ENCODE measurements around the gene ARAF.

Gene ARAF

DNA sequence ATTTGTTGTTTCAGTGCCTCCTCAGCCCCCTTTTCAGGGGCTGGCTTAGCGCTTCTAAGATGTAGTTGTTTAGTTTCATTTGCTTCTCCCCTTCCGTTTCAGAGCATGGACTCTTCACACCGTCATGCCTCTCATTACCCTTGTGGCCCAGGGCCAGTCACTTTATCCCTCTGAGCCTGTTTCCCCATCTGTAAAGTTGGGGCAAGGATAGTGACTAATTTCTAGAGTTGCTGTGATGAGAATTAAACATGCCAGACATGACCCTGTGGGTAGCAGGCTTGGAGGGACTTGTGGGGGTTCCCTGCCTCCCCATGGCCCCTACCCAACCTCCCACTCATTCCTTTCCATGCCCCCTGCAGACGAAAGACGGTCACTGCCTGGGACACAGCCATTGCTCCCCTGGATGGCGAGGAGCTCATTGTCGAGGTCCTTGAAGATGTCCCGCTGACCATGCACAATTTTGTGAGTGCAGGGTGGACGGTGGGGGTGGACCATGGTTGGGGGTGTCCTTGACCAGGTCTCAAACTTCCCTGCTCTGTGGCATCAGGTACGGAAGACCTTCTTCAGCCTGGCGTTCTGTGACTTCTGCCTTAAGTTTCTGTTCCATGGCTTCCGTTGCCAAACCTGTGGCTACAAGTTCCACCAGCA, 3.6 kb downstream of the ARAF start:
- no peak for DNase-seq

DNA sequence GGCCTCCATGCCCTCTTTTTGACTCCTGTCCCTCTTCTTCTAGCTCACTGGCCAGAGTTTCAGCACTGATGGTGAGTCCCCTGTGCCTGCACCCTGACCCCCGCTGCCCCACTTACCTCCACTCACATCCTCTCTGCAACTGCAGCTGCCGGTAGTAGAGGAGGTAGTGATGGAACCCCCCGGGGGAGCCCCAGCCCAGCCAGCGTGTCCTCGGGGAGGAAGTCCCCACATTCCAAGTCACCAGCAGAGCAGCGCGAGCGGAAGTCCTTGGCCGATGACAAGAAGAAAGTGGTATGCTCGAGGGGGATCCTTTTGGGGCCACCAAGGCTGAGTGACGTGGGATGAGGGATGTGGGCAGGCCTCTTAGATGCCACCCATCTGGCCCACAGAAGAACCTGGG, 5.8 kb downstream of the ARAF start:
- no peak for DNase-seq

DNA sequence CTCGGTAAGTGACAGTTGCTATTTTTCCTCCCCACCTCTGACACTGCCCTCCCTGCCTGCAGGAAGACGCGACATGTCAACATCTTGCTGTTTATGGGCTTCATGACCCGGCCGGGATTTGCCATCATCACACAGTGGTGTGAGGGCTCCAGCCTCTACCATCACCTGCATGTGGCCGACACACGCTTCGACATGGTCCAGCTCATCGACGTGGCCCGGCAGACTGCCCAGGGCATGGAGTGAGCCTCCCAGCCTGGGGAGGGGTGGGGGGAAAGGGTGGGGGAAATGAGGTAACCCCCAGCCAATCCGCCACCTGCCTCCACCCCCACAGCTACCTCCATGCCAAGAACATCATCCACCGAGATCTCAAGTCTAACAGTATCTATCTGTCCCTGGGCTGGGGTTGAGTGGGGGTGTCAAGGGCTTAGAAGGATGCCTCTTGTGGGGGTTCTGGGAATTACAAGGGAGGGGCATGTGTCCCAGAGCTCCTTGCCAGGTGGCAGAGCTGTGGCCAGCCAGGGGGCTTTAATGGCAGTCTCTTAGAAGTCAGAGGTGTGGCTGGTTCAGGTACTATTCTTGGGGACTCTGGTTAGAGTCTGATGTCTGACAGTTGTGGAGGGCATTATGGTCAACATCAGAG, 7.8 kb downstream of the ARAF start:
- no peak for DNase-seq

DNA sequence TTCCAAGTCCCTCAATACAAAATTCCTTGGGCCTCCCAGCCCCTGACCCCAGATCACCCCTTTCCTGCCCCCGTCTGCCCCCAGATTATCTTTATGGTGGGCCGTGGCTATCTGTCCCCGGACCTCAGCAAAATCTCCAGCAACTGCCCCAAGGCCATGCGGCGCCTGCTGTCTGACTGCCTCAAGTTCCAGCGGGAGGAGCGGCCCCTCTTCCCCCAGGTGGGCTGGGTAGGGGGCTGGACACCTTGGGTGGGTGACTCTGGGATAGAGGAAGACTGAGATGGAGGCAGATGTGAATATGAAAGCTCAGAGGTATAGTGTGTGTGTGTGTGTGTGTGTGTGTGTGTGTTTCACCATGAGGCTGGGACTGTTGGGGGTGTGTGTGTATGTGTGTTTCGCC, 9.8 kb downstream of the ARAF start:
- no peak for DNase-seq

DNA sequence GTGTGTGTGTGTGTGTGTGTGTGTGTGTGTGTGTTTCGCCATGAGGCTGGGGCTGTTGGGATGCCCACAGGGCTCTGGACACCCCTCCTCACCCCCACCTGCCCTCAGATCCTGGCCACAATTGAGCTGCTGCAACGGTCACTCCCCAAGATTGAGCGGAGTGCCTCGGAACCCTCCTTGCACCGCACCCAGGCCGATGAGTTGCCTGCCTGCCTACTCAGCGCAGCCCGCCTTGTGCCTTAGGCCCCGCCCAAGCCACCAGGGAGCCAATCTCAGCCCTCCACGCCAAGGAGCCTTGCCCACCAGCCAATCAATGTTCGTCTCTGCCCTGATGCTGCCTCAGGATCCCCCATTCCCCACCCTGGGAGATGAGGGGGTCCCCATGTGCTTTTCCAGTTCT, 10.2 kb downstream of the ARAF start:
- no peak for DNase-seq

DNA sequence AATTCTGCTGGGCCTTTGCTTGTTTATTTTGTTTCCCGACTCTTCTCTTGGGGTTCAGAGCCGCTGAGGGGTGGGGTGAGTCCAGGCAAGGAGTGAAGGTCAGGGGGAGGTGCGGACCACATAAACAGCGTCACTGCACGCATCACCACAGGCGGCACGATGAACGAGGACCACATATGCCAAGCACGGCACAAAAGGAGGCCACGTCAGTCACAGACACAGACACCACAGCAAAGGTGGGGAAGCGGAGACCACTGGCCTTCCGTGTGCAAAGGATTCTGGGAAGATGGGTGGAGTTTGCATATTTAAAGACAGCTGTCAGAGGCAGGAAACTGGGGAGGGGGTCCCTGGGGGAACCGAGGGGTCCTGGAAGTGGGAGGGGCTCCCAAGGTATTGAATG, 10.9 kb downstream of the ARAF start:
- DNase-seq, result no peak

DNA sequence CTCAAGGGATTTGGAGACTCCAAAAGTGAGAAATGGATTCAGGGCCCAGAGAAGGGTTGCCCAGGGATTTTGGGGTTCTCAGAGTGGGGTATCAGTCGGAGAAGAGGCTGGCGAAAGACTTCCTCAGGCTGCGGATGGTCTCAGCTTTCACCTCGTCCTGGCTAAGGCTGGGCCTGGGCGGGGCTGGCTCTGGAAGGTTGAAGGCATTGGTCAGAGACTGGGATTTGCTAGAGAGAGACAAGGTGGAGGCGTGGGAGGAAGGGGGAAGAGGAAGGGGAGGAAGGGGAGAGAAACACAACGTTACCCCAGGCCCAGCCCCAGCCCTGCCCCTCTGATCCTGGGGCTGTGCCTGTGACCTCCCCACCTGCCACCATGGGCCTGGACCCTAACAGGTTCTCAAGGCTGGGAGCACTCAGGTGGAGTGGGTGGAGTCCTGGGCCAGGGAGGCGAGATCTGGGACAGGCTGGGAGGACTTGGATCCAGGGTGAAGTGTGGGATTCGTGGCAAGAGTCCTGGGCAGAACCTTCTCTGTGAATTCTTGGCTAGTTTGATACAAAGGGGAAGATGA, 11.9 kb downstream of the ARAF start:
- no peak for DNase-seq

DNA sequence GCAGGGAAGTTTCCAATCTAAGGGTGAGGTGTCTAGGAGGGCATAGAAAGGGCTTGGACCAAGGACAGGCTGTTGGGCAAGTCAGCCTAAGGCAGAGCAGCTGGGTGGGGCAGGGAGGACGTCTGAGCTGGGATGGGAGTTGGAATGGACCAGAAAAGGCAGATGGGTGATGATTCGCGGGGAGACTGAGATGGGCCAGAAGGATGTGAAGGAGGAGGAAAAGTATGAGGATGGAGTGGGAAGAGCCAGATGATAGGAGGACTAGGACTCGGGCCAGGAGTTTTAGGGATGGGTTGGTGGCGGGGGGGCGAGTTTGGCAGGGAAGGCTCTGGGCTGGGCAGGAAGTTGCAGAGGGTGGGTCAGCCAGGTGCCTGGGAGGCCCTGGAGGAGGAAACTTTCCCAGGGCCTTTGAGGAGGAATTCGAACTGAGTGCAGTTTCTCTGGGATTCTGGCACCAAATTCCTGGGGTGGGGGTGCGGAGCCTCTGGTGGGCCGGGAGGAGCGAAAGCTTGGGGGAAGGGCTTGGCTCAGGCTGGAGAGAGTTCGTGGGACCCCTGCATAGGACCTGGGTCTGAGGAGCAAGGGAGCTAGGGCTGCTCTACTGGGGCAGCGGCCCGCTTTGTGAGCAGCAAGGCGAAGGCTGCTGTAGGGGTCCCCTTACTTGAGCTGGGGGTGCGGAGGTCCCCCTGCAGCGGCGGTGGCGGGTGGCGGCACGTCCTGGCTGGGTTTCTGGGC, 12.5 kb downstream of the ARAF start:
- DNase-seq, result no peak

DNA sequence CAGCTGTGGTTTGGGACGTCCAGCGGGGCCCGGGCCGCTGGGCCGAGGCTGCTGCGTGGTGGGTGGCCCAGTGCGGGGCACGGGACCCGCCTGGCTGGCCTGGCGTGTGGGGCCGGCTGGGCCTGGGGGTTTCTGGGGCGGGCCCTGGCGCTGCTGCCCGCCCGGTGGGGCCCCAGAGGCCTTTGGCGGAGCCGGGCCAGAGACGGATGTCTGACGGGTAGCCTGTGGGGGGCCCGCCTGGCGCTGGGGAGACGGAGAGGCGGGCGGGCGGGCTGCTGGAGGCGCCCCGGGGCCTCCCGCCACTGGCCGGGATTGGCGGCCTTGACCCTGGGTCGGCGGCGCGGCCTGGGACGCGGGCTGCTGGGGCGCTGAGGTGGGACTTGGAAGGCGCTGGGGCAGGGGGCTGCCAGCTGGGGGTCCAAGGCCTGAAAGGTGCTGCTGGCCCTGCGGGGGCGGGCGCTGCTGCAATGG, 13.1 kb downstream of the ARAF start:
- DNase-seq, result no peak

DNA sequence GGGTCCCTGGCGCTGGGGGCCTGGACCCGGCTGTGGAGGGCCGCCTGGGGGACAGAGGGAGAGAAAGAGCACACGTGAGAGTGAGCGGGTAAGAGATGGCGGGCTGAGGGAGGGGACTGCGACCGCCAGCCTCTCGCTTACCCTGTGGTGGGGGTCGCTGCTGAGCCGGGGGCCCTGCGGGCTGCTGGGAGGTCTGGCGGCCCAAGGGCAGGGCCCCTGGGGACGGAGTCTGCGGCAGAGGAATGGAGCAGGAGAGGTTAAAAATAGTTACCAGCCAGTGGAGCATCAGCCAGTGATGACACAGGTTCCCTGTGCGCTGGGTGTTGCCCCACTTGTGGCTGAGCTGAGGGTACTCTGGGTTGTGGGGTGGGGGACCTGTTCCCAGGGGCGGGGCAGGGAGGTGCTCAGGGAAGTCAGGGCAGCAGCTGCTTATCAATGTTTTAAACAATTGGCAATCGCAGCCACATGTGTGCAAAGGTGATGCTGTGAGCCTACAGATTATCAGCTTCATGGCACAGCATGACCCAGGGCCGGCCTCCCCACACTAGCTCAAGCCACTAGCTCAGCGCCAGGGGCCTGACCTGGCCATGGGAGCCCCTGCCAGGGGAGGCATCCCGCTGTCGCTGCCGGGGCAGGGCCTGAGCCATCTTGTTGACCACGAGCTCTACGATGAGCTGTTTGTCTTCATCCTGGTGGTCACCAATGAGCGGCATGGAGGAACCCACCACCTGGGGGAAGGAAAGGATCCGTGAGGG, 13.7 kb downstream of the ARAF start:
- DNase-seq, result no peak

DNA sequence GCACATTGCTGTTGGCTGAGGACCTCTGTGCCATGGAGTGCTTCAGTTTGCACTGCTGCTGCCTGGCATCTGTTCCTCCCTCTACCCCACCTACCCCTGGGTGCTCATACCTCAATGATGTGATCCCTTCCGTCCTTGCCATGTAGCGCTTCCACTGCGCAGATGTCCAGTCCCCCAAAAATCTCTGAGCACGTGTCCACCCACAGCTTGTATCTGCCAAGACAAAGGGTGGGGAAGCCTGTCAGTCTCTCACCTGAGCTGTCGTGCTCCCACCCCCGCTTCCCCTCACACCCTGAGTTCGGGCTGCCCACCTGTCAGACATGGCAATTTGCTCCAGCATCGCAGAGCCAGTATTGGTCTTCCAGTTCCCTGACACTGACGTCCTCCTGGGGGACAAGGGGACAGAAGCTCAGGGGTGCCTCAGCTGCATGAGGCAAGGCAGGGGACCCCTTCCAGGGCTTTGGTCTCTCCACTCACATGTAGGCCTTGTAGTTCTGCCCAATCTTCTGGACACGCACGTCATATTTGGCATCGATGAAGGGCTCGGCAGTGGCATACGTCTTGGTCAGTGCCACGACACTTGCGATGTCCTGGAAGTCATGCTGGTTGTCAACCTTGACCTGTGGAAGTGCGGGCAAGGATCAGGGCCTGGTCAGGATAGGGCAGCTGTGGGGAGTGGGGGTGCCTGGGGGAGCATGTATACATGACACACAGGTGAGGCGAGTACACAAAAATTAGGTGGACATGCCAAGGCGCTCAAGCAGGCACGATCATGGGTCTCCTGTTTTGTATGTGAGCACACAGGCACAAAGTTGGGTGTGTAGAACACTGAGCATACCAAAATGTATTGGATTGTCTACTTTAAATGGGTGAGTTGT, 15.3 kb downstream of the ARAF start:
- DNase-seq, result no peak

DNA sequence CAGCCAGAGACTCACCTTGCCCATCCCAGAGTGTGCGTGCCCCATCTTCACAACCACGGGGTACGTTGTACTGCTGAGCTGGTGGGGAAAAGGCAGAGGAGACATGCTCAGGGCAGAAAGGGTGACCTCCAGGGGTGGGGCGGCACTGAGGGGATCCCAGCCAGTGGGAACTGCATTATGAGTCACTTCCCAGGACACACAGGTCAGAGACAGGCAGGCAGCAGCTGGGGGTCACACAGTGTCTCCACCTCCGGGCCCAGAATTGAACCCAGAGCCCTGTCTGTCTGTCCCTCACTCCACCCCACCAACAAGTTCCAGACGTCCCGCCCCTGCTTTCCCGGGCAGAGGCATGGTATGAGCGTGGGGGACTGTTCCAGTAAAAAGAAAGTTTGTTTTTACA, 16.4 kb downstream of the ARAF start:
- DNase-seq, result no peak

DNA sequence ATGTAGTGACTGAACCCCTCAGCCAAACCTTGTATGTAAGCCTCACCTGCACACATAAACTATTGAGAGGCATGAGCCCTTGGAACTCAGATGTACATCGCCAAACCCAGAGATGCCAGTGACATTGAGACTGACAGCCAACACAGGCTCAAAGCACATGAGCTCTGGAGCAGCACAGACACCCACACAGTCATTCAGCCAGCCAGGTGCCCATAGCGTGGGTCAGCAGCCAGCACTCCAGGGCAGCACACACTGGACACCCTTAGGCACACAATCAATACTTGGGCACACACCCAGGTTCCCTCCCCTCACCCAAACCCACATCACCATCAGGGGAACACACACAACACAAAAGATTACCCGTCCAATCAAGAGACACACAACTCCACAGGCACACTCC, 16.9 kb downstream of the ARAF start:
- DNase-seq, result no peak

DNA sequence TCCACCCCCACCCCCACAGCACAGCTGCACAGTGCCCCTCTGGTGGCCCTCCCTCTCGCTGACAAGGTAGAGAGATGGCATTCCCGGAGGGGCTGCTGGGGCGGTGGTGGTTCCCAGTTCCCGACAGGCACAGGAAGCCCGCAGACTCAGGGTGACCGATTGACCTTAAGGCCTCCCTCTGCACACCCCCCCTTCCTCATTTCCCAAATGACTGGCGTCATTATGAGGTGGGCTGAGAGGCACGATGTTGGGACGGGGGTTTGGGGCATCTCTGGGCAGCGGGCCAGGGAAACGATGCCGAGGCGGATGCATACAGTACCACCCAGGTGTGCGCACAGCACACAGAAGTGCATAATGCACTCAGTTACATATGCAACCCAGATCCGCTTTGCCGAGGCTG, 17.7 kb downstream of the ARAF start:
- DNase-seq, result no peak

DNA sequence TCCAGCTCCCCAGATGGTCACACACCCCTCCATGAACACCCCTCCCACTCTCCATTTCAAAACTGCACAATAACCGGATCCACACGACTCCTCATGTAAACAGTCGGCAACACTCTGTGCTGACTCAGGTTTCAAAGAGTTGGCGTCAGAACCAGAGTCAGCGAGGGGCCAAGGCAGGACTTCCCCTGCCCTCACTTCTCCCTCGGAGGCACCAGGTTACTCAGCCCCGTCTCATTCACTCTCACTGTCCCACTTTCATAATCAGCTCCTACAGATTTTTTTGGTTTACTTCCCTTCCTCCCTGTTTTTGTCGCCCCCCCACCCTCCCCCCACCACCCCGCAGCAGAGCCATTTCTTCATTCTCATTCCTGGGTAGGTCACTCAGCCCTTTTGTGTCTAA, 18.5 kb downstream of the ARAF start:
- no peak for DNase-seq

DNA sequence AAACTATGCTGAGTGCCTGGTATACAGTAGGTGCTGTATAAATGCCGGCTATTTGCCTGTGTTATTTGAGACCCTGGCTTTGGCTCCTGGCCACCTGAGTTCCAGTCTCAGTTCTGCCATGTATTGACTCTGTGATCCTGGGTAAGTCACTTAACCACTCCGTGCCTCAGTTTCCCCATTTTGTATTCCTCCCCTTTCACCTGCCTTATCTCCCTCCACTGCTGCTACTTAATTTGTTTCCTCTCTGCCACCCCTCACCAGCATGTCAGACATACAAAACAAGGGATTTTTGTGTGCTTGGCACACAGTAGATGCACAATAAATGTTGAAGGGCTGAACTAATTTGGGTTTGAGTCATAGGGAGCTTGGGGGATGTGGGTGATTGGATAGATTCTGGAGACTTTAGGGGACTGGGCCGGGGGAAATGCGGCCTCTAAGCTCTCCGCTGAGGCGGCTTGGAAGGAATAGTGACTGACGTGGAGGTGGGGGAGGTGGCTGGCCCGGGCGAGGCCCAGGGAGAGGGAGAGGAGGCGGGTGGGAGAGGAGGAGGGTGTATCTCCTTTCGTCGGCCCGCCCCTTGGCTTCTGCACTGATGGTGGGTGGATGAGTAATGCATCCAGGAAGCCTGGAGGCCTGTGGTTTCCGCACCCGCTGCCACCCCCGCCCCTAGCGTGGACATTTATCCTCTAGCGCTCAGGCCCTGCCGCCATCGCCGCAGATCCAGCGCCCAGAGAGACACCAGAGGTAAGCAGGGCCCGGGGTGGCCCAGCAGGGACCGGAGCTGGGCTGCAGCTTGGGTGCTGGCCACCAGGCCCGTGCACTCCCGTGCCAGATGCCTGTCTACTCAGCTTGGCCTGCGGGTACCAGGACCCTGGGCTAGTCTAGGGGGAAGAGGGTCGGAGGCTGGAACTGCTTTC, 21.0 kb downstream of the ARAF start, which contains the start of gene TIMP1:
Gene TIMP1 (plus strand): TSS at position 706 of the 917 bp plus-strand sequence. CDS start 980 bp downstream, outside the sequence.
- DNase-seq, result peak; percentile 61

DNA sequence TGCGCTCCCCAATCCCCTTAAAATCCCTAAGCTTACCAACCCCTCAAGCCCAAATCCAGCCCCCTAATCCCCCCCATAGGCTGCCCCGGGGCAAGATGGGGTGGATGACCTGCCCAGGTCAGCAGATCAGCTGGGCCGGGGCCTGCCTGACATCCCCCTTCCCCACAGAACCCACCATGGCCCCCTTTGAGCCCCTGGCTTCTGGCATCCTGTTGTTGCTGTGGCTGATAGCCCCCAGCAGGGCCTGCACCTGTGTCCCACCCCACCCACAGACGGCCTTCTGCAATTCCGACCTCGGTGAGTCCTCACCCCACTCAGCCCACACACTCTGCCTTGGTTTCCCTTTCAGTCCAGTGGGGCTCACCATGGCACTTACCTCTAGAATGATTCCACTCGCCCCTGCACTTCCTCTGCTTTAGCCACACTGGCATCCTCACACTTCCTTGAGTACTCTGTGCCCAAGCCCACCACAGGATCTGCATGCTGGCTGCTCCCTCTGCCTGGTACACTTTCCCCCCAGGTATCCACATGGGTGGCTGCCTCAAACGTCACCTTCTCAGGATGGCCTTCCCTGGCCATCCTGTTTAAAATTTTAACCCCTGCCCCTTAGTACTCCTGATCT, 22.3 kb downstream of the ARAF start:
- DNase-seq, result no peak

DNA sequence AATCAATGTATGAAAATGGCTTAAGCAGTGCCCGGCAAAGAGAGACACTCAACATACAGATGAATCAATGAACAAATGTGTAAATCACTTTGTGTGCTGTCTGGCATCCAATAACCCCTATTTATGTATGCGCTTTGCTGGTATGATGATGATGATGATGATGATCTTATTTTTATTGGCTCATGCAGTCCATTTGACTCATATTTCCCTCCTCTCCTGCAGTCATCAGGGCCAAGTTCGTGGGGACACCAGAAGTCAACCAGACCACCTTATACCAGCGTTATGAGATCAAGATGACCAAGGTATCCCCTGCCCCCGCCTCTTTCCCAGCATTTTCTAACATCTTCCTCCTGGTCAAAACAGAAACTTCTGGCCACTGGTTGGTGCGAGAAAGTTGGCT, 23.7 kb downstream of the ARAF start:
- no peak for DNase-seq

DNA sequence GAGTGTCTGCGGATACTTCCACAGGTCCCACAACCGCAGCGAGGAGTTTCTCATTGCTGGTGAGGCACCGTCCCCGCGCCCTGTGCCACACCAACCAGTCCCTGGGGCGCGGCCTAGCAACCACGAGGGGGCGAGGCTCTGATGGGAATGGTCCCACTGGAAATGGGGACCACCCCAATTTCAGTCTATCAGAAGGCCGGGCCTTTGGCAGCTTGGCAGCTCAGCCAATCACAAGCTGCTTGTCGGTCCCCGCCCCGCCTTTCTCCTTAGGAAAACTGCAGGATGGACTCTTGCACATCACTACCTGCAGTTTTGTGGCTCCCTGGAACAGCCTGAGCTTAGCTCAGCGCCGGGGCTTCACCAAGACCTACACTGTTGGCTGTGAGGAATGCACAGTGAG, 24.3 kb downstream of the ARAF start:
- DNase-seq, result no peak

DNA sequence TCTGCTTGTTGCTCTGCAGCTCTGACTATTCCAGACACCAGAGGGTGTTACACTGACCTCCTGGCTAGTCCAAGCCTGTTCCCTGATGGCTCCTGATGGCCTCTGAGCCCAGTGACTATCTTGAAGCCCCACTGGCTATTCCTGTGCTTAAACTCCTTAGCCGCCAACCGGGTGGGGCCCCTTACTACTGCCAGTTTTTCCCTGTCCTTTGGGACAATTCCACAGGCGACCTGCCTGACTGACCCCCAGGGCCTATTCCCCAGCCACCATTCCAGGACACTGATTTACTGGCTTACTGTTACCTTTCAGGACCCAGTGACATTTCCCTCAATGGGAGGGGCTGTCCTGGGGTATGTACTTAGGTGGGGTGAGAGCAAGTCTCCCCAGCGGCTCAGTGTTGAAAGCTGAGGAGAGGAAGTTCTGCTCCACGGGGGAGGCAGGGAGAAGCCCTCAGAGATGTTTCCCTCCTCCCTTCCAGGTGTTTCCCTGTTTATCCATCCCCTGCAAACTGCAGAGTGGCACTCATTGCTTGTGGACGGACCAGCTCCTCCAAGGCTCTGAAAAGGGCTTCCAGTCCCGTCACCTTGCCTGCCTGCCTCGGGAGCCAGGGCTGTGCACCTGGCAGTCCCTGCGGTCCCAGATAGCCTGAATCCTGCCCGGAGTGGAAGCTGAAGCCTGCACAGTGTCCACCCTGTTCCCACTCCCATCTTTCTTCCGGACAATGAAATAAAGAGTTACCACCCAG, 25.2 kb downstream of the ARAF start:
- no peak for DNase-seq

All from DMS 273 treated with DMSO at 0.1 percent for 48 hours (cell line).